HG03097 (cell line): ENCODE measurements around the gene PRR14.

Experiments
- ATAC-seq: cut with Tn5 transposase; IDR thresholded peaks from one replicate; pipeline ENCODE4 v1.9.1; 2021; ENCODE audit not compliant: unreplicated experiment, low FRiP score

PRR14 gene

DNA sequence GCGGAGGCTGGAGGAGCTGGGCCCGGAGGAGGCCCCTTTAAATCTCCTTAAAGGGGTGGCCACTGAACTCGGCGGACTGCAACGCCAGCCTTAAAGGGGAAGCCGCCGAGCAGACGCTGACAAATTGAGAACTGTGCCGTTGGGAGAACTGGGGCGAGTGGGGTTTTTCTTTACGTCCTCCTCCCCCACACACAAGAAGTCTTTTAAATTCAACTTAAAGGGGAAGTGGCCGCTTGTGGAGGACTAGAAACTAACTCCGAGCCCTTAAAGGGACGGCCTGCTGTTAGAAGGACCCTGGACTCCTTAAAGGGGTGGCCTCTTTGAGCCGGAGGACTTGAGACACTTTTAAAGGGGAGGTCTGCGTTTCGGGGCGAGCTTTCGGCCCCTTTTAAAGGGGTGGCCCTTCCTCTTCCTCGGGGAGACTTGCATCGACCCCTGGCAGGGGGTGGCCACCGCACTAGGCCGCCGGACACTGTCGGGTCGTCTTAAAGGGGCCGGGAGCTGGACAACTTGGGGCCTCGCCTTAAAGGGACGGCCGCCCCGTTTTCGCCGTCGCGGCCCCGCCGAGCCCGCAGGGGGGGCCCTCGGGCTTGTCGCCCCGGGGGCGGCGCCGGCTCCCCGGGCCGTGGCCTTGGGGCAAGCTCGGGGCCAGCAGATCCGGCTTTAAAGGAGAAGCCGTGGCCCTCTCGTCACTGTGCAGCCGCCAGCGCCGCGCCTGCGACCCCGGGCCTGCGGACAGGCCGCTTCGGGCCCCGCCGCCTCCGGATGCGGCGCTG is 8.2 kb downstream of the PRR14 start:
- ATAC-seq, result peak; percentile 29

DNA sequence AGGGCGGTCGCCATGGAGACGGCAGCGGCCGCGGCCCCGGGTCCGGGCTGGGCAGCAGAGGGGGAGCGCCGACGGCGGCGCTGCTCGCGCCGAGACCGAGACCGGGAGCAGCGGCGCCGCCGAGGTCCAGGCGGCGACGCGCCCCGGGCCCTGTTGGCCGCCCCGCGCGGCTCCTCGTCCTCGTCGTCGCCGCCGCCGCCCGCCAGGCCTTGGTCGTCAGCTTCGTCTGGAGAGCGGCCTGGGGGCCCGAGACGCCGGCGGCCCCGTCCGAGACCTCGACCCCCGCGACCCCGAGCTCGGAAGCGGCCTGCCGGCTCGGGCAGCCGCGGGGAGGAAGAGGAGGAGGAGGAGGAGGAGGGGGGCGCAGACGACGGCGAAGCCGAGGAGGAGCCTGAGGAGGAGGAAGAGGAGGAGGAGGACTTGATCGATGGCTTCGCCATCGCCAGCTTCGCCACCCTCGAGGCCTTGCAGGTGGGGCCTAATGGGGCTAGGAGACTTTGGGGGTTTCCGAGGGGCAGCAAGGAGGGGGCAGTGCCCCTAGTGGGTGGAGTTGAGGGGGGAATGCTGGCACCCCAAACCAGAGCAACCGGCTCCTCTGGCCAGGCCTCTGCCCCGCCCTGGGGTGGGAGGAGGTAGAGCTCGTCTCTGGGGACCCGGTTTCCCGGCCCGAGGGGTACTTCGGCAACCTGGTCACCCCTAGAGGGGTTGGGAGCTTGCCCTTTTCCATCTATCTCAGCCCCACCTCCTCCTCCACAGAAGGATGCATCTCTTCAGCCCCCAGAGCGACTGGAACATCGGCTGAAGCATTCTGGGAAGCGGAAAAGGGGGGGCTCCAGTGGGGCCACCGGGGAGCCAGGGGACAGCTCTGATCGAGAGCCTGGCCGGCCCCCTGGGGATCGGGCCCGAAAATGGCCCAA is 9.0 kb downstream of the PRR14 start:
- no peak for ATAC-seq

DNA sequence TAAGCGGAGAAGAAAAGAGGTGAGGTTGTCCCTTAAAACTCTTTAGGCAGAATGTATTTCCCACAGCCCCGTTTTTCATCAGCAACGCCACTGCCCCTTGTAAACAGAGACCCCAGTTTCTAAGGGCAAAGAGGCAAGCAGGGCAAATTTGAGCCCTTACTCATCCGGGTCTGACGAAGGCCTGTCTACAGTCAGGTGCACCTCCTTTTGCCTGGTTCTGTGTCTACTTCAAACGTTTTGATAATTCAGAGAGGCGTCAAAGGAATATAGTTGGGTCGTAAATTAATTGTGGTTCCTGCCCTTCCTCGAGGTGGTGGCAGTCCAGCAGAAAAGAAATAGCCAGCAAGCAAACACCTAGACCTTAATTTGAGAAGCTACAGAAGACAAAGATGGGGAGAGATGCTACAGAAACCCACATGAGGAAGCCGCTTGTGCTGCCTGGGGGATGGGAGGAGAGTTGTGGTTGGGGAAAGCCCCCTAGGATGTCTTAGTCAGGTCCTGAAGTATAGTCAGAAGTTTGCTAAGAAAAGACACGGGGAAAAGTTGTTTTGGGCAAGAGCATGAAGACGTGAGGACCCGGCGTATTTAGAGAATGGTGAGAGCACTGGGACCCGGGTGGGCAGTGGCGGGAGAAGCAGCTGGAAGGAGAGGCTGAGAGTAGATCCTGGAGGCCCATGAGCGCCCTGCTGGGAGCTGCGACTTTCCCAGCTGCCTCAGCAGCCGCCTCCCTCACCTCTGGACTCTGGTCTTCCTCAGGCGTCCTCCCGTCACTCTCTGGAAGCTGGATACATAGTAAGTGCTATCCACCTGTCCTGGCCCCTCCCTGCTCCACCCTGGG is 9.9 kb downstream of the PRR14 start:
- ATAC-seq, result no peak

DNA sequence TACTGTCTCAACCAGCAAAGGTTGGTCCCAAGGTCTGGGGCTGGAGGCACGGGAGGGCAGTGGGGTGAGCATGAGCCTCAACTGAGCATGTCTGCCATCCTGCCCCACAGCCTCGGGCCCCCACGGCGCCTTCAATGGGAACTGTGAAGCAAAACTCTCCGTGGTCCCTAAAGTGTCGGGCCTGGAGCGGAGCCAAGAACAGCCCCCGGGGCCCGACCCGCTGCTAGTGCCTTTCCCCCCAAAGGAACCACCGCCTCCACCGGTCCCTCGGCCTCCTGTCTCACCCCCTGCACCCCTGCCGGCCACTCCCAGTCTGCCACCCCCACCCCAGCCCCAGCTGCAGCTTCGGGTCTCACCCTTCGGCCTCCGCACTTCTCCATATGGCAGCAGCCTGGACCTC is 11.7 kb downstream of the PRR14 start:
- ATAC-seq, result no peak

DNA sequence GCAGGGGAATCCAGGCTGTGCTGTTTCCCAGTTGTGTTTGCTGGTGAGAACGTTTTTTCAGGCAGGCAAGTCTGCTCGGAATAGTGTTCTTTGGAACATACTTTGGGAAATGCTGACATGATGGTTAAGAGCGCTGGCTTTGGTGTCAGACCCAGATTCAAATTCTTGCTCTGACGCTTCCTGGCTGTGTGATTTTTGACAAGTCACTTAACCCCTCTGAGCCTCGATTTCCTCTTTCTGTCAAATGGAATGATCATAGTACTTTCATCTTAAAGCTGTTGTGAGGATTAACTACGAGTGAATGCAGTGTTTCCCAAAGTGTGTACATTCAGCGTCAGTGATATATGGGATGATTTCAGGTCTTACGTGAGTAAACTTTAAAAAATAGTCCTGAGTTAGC is 12.3 kb downstream of the PRR14 start:
- no peak for ATAC-seq

DNA sequence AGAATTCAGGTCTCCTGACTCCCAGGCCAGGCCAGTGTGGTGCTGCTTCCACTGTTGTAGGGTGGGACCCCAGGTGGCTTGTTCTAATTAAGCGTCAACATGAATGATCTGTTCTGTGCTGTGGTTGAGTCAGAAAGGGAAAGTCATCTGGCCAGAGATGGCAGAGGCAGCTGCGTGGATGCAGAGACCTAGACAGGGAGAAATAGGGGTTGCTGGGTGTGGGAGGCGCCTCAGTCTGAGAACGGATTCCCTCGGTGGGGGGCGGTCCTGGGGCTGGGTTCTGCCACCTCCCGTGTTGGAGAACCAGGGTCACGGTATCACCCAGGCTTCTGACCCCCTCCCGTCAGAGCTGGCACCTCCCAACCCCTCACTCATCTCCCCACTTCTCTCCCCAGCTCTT is 13.1 kb downstream of the PRR14 start:
- ATAC-seq, result no peak

DNA sequence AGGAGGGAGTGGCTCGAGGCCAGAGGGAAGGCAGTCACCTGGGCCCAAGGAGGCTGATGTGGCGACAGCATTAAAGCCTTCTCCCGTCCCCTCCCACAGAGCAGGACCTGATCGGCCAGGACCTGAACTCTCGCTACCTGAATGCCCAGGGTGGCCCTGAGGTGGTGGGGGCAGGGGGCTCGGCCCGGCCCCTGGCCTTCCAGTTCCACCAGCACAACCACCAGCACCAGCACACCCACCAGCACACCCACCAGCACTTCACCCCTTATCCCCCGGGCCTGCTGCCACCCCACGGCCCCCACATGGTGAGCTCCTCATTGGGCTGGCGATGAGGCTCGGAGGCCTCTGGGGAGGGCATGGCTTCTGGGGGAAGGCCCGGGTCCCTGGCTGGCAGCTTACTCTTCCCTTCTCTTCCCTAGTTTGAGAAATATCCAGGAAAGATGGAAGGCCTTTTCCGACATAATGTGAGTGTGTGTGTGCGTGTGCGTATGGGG is 13.9 kb downstream of the PRR14 start:
- ATAC-seq, result no peak

- ATAC-seq, result no peak
These were observed 14.5 kb downstream of the PRR14 start for GRCh38 chr16:30665155-30665829.

DNA sequence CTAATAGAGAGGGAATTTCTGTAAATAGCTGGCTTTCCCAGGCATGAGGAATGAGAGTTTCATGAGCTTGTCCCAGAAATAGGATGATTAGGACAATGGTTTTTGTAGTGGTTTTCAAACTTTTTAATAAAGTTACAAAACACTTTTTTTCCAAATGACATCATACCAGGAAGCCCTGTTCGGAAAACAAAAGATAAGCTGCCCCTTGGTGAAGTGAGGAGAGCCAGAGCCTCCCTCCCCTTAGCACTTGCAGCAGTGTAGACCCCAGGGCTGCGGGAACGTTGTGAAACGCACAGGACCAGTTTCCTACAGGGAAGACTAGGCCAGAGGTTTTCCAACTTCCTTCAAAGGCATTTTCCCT is 15.1 kb downstream of the PRR14 start:
- no peak for ATAC-seq

DNA sequence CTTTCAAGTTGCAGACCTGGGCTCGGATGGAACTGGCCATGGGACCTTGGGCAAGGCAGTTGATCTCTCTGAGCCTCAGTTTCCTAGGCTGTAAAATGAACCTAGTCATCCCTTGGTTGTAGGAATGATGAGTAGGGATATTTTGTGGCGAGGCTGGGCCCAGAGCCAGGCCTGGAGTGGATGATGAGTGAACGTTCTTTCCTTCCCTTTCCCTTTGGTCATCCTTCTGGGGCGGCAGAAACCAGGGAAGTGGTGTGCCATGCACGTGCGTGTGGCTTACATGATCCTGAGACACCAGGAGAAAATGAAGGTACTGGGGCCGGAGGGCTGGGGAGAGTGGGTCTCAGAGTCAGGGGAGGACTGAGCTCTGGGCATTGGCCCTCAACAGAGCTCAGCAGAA is 15.9 kb downstream of the PRR14 start:
- no peak for ATAC-seq

- ATAC-seq, result no peak
These were observed 16.7 kb downstream of the PRR14 start for GRCh38 chr16:30667361-30667905.

GRCh38 chr16:30668393-30668792 is 17.6 kb downstream of the PRR14 start:
- no peak for ATAC-seq

DNA sequence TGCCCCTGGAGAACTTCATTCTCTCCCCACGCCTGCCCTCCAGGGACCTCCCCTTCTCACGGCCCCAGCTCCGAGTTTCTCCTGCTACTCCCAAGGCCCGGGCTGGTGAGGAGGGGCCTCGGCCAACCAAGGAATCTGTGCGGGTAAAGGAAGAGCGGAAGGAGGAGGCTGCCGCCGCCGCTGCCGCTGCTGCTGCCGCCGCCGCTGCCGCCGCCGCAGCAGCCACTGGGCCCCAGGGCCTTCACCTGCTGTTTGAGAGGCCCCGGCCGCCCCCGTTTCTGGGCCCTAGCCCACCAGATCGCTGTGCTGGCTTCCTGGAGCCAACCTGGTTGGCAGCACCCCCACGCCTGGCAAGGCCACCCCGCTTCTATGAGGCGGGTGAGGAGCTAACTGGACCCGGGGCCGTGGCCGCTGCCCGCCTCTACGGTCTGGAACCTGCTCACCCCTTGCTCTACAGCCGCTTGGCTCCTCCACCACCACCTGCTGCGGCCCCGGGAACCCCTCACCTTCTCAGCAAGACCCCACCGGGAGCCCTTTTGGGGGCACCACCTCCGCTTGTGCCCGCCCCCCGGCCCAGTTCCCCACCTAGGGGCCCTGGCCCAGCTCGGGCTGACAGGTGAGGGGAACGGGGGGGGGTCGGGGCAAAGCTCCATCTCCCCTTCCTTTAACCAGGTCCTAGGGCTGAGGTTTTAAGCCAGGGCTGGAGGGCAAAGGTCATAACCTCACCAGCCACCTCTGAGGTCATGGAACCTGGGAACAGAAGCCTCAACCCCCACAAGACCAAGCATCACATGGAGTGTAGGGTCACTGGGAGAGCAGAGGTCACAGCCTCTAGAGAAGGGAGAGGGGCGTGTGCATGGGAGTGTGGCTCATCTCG is 18.5 kb downstream of the PRR14 start:
- ATAC-seq, result no peak

DNA sequence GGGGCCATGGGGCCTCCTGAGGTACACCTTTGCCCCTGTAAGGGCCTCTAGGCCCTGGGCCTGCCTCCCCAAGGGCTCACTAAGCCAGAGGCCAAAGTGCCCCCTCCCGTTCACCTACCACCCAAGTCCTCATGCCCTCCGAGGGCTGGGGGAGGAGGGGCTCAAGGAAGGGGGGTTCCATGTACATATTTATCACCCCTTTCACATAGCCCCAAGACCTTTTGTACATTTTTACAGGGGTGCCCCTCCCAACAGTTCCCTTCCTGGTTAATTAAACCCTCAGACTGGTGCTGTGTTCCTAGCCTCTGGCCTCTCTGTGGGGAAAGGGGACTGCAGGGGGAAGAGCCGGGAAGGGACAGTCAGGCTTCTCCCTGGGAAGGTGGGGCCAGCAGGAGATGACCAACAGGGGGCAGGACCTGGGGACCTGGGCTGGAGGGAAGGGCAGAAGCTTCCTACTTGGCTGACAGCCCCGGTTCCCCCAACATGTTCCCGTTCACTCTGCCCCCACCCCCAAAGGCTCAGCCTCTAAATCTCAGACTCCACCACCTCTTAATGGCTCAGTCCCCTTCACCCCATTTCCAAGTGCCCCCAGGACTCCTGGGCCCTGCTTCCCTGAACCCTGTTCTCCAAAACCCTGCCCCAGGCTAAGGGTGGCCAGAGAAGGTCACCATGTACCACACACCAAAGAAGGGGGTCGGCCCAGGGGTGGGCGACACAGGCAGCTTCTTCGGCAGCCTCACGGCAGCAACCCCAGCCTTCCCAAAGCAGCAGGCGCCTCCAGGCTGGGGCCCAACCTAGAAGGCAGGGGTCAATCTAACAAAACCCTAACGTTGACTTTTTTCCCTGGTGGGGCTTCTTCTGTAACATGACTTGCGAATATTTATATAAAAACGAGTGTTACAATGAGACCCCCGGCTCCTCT is 19.4 kb downstream of the PRR14 start:
- no peak for ATAC-seq

GRCh38 chr16:30675143-30675542 is 24.4 kb downstream of the PRR14 start:
- ATAC-seq, result no peak

DNA sequence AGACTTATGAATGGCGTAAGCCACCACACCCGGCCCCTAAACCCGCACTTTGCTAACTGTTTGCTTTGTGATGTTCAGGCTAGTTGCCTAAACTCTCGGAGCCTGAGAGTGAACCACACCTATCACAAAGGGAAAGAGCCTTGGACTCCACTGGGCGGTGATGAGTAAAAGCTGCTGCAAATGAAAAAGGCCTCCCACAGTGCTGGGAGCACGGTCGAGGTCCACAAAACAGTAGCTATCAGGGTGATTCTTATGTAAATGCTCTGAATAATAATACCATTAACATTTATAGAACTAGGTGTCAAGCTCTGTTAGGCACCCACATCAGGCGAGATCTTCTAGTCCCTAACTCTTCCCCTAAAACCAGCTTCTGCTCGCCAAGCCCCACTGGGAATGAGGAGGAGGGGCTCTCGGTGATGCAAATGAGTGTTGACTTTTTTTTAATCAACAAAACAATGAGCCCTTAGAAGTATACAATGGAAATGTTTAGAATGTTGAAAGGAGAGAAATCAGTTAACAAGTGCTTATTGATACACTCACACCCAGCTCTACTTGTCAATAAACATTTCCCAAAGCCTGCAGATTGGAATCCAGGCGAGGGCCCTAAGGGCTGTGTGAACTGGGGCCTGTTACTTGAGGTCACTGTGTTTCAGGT is 27.3 kb downstream of the PRR14 start:
- ATAC-seq, result no peak

DNA sequence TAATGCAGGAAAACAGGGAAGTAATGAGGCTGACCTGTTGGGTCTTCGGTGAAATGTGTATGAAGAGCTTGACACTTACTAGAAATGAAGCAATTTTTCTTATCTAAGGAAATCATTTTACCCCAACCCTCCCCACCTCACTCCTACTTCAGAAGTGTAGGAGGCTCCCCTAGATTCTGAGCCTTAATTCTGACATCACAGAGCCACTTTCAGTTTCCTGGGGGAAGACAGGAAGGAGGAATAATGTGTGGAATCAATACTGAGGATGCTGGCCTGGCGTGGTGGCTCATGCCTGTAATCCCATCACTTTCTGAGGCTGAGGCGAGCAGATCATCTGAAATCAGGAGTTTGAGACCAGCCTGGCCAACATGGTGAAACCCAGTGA is 27.8 kb downstream of the PRR14 start:
- no peak for ATAC-seq

GRCh38 chr16:30680326-30680725 is 29.6 kb downstream of the PRR14 start:
- ATAC-seq, result no peak
